Spinal cord (tissue), 10 donors: ENCODE results near the gene RAB1B. TPM values are rescaled to one million over a fixed set of nuclear protein-coding genes. Genes with fewer than 3 reads are reported as not detected.
A peak's percentile ranks its signal among the peaks of the same experiment; 100 is the strongest.

Experiments used
- DNase-seq, 6 donors: peaks; one replicate each; pipeline versions ENCODE4 v3.0.0 to v3.0.0-alpha.2; 2013 to 2015; ENCODE audit warnings: low spot score in 6 of 6, low read depth in 4 of 6
- H3K27ac ChIP-seq: one replicate; pipeline ENCODE4 v1.5.1; 2013; ENCODE audit warnings: low read depth, low read length, control low read depth
- H3K27me3 ChIP-seq: one replicate; pipeline ENCODE4 v1.6.1; 2013; ENCODE audit warnings: low read length; ENCODE audit not compliant: control insufficient read depth, insufficient read depth
- H3K36me3 ChIP-seq: one replicate; pipeline ENCODE4 v1.6.1; 2013; ENCODE audit warnings: low read length; ENCODE audit not compliant: control insufficient read depth, insufficient read depth
- H3K4me1 ChIP-seq: one replicate; pipeline ENCODE4 v1.6.1; 2013; ENCODE audit warnings: low read length; ENCODE audit not compliant: control insufficient read depth, insufficient read depth
- H3K4me3 ChIP-seq: one replicate; pipeline ENCODE4 v1.5.1; 2013; ENCODE audit warnings: low read depth, low read length, control low read depth
- H3K9me3 ChIP-seq: one replicate; pipeline ENCODE4 v1.6.1; 2013; ENCODE audit warnings: low read length; ENCODE audit not compliant: control insufficient read depth, insufficient read depth
- WGBS: methylation state at CpG from one replicate; pipeline ENCODE4 v1.1.5; 2013; ENCODE audit warnings: missing lambda C conversion rate; ENCODE audit not compliant: insufficient coverage; 5-methylcytosine and 5-hydroxymethylcytosine counted together
- polyA plus RNA-seq, 2 donors: library from polyadenylated mRNA; unstranded; fragments of 120-200 nt; gene quantifications; one replicate each; pipeline ENCODE4 v1.2.1, GENCODE V29; 2013; ENCODE audit not compliant: insufficient read length in 2 of 2
- total RNA-seq, 2 donors: library from RNA; depleted of rRNA in 1 of 2; stranded (reverse); fragments of 120-200 nt in 1 of 2; fragments of >200 nt in 1 of 2; gene quantifications; one replicate each; pipeline versions ENCODE4 v1.2.3 to v1.2.4, GENCODE V29; 2013 to 2014
- donor health status: healthy.

The RAB1B gene
- total and polyA plus RNA-seq, 4 donors = 43.3 to 154 (median 132) TPM

- Histone ChIP-seq H3K4me1 (peaks cover 8% of the 10 kb centered on the region), H3K27ac (no peak overlapping the region), H3K36me3 (peaks cover 55% of the 10 kb centered on the region), H3K4me3 (no peak overlapping the region), H3K27me3 (no peaks in the 10 kb centered on the region), H3K9me3 (no peaks in the 10 kb centered on the region)
- DNase-seq = peak in 1 of 6 donors; percentile 70
- WGBS = 38% methylated on average over 1 of the region's 2 CpGs
These were observed 43.4 kb upstream of the RAB1B start for GRCh38 chr11:66225066-66225465.

- H3K9me3 ChIP-seq = no peaks in the 10 kb centered on the region
- H3K36me3 ChIP-seq = peaks cover 55% of the 10 kb centered on the region
- H3K27ac ChIP-seq = no peak overlapping the region
- no peaks in the 10 kb centered on the region for H3K27me3 ChIP-seq
- H3K4me3 ChIP-seq = no peak overlapping the region
- DNase-seq = peak in 1 of 6 donors; percentile 87
- H3K4me1 ChIP-seq = peaks cover 8% of the 10 kb centered on the region
These were observed 42.3 kb upstream of the RAB1B start for GRCh38 chr11:66226101-66226500.

- no peak for DNase-seq
- 87% methylated on average over 4 of the region's 5 CpGs for WGBS
- Histone ChIP-seq H3K27me3 (no peaks in the 10 kb centered on the region), H3K9me3 (no peaks in the 10 kb centered on the region), H3K4me3 (no peak overlapping the region), H3K4me1 (peaks cover 11% of the 10 kb centered on the region), H3K27ac (no peak overlapping the region), H3K36me3 (peaks cover 59% of the 10 kb centered on the region)
These were observed 40.7 kb upstream of the RAB1B start for GRCh38 chr11:66227700-66228099.

GRCh38 chr11:66228521-66228920 is 39.9 kb upstream of the RAB1B start:
- Histone ChIP-seq H3K4me1 (peaks cover 7% of the 10 kb centered on the region), H3K4me3 (no peak overlapping the region), H3K36me3 (peaks cover 67% of the 10 kb centered on the region), H3K27ac (no peak overlapping the region), H3K27me3 (no peaks in the 10 kb centered on the region), H3K9me3 (no peaks in the 10 kb centered on the region)
- 100% methylated on average over 2 of the region's 6 CpGs for WGBS
- no peak for DNase-seq

- Histone ChIP-seq H3K36me3 (peaks cover 72% of the 10 kb centered on the region), H3K9me3 (no peaks in the 10 kb centered on the region), H3K4me1 (peaks cover 7% of the 10 kb centered on the region), H3K27me3 (no peaks in the 10 kb centered on the region), H3K27ac (no peak overlapping the region), H3K4me3 (no peak overlapping the region)
- DNase-seq = no peak
- WGBS = 52% methylated on average over 5 of the region's 6 CpGs
These were observed 38.3 kb upstream of the RAB1B start for GRCh38 chr11:66230156-66230555.

- Histone ChIP-seq H3K4me1 (peaks cover 7% of the 10 kb centered on the region), H3K9me3 (no peaks in the 10 kb centered on the region), H3K27me3 (no peaks in the 10 kb centered on the region), H3K27ac (no peak overlapping the region), H3K36me3 (peaks cover 77% of the 10 kb centered on the region), H3K4me3 (no peak overlapping the region)
- DNase-seq = no peak
- WGBS = 95% methylated on average over 14 of the region's 14 CpGs
These were observed 37.5 kb upstream of the RAB1B start for GRCh38 chr11:66230978-66231377.

- H3K27me3 ChIP-seq = no peaks in the 10 kb centered on the region
- no peak overlapping the region for H3K27ac ChIP-seq
- peaks cover 7% of the 10 kb centered on the region for H3K4me1 ChIP-seq
- no peak for DNase-seq
- WGBS = 71% methylated on average over 7 of the region's 7 CpGs
- peaks cover 83% of the 10 kb centered on the region for H3K36me3 ChIP-seq
- H3K4me3 ChIP-seq = no peak overlapping the region
- no peaks in the 10 kb centered on the region for H3K9me3 ChIP-seq
These were observed 36.9 kb upstream of the RAB1B start for GRCh38 chr11:66231561-66231960.

- Histone ChIP-seq H3K4me3 (no peak overlapping the region), H3K4me1 (peaks cover 7% of the 10 kb centered on the region), H3K27me3 (no peaks in the 10 kb centered on the region), H3K27ac (no peak overlapping the region), H3K9me3 (no peaks in the 10 kb centered on the region), H3K36me3 (peaks cover 92% of the 10 kb centered on the region)
- DNase-seq = no peak
- WGBS = 89% methylated on average over 10 of the region's 11 CpGs
These were observed 35.7 kb upstream of the RAB1B start for GRCh38 chr11:66232769-66233168.

GRCh38 chr11:66233301-66233700 is 35.1 kb upstream of the RAB1B start:
- Histone ChIP-seq H3K27ac (no peak overlapping the region), H3K36me3 (peaks cover 93% of the 10 kb centered on the region)
- no peak for DNase-seq

GRCh38 chr11:66235141-66235540 is 33.3 kb upstream of the RAB1B start:
- no peak for DNase-seq
- Histone ChIP-seq H3K36me3 (peaks cover 97% of the 10 kb centered on the region), H3K9me3 (no peaks in the 10 kb centered on the region), H3K27me3 (no peaks in the 10 kb centered on the region), H3K4me3 (no peak overlapping the region), H3K27ac (no peak overlapping the region), H3K4me1 (peaks cover 7% of the 10 kb centered on the region)
- WGBS = 100% methylated on average over 7 of the region's 11 CpGs

More at GRCh38 chr11:66233301-66233700, 35.1 kb upstream of the RAB1B start:
- H3K27me3 ChIP-seq = no peaks in the 10 kb centered on the region
- no peaks in the 10 kb centered on the region for H3K9me3 ChIP-seq
- WGBS = 92% methylated on average over 5 of the region's 5 CpGs
- peaks cover 7% of the 10 kb centered on the region for H3K4me1 ChIP-seq
- no peak overlapping the region for H3K4me3 ChIP-seq
